ENCODE measurements around the gene ULBP1.
"Not testable (repeated sequence)": the region's sequence is repeated elsewhere in the genome, so short reads cannot be mapped to it uniquely, and the experiment has no call there.

ULBP1 gene

GRCh38 chr6:149933461-149933860 lies 30.3 kb upstream of the ULBP1 start:
- DNase-seq = no peak

GRCh38 chr6:149934249-149935156 lies 29.2 kb upstream of the ULBP1 start:
- peak; percentile 68 for DNase-seq

- DNase-seq = no peak
Measured at GRCh38 chr6:149935246-149935645, 28.5 kb upstream of the ULBP1 start.

- no peak for DNase-seq
Measured at GRCh38 chr6:149935668-149936067, 28.1 kb upstream of the ULBP1 start.

GRCh38 chr6:149936743-149937142 lies 27.0 kb upstream of the ULBP1 start:
- DNase-seq = no peak

GRCh38 chr6:149938013-149938570 lies 25.7 kb upstream of the ULBP1 start:
- not testable (repeated sequence) for DNase-seq

GRCh38 chr6:149938571-149939355 lies 25.0 kb upstream of the ULBP1 start:
- DNase-seq = peak; percentile 46

GRCh38 chr6:149939356-149939648 lies 24.4 kb upstream of the ULBP1 start:
- no peak for DNase-seq

GRCh38 chr6:149939909-149940671 lies 23.7 kb upstream of the ULBP1 start:
- no peak for DNase-seq

- DNase-seq = no peak
Measured at GRCh38 chr6:149940672-149940982, 23.1 kb upstream of the ULBP1 start.

- peak; percentile 86 for DNase-seq
Measured at GRCh38 chr6:149941583-149942460, 21.9 kb upstream of the ULBP1 start, which contains the start of gene ULBP2. Gene ULBP2 (plus strand): TSS chr6:149942014. CDS start chr6:149942073, 59 bp downstream.

- DNase-seq = no peak
Measured at GRCh38 chr6:149942461-149942829, 21.3 kb upstream of the ULBP1 start.

GRCh38 chr6:149943321-149943720 lies 20.4 kb upstream of the ULBP1 start:
- DNase-seq = not testable (repeated sequence)

GRCh38 chr6:149945276-149945675 lies 18.5 kb upstream of the ULBP1 start:
- not testable (repeated sequence) for DNase-seq

GRCh38 chr6:149946631-149947030 lies 17.1 kb upstream of the ULBP1 start:
- DNase-seq = not testable (repeated sequence)

- DNase-seq = not testable (repeated sequence)
Measured at GRCh38 chr6:149947533-149947932, 16.2 kb upstream of the ULBP1 start.

- no peak for DNase-seq
Measured at GRCh38 chr6:149948011-149948410, 15.7 kb upstream of the ULBP1 start.

- DNase-seq = no peak
Measured at GRCh38 chr6:149948616-149949015, 15.1 kb upstream of the ULBP1 start.

- no peak for DNase-seq
Measured at GRCh38 chr6:149950423-149950822, 13.3 kb upstream of the ULBP1 start.

- no peak for DNase-seq
Measured at GRCh38 chr6:149951096-149951495, 12.6 kb upstream of the ULBP1 start.

GRCh38 chr6:149951626-149952025 lies 12.1 kb upstream of the ULBP1 start:
- DNase-seq = no peak

- not testable (repeated sequence) for DNase-seq
Measured at GRCh38 chr6:149953390-149953789, 10.4 kb upstream of the ULBP1 start.

Measured in activated naive CD4-positive, alpha-beta T cell treated with anti-CD3 and anti-CD28 coated beads, Interleukin-2, amount 50 U/mL, for 16 hours (primary cell).